GM15510 (cell line): Measurements from ENCODE around the gene DDX49.

ENCODE experiments used
- POLR2A ChIP-seq: IDR thresholded peaks from 3 replicates; pipeline ENCODE4 v1.6.1; 2011; ENCODE audit warnings: borderline replicate concordance; ENCODE audit not compliant: insufficient read length; ENCODE audit errors: extremely low read depth

Gene DDX49

DNA sequence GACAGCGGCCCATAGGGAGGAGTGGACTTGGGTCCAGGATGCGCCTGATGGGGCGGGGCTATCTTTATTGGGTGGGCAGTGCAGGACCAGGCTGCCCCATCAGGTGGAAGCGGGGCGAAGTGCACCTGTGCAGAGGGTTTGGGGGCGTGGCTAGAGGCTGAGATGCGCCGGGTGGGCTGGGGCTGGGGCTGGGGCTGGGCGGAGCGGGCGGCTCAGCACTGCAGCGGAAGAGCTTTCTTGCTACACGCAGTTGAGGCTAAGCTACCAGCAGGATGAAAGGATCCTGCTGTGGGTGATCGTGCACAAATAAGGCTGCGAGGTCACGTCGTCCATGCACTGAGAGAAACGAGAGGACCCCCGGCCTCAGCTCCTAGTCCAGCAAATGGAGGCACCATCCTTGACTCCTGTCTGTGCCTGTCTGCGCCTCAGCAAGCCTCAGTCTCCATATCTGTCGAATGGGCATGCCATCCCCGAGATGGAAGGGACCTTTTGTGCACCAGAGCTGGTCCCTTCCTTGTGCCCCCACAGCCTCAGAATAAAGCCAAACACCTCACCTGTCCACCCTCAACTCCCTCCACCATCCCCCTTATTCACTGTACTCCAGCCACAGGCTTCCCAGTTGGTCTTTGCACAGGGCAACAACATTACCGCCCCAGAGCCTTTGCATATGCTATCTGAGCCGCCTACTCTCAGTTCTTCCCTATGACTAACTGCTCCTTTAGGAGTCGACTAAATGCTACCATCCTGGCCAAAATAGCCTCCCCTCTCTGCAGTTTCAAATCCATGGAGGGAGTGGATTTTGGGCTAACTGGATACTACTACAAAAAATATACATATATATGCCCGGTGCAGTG, 42.5 kb downstream of the DDX49 start:
- no peak for TF ChIP-seq POLR2A

DNA sequence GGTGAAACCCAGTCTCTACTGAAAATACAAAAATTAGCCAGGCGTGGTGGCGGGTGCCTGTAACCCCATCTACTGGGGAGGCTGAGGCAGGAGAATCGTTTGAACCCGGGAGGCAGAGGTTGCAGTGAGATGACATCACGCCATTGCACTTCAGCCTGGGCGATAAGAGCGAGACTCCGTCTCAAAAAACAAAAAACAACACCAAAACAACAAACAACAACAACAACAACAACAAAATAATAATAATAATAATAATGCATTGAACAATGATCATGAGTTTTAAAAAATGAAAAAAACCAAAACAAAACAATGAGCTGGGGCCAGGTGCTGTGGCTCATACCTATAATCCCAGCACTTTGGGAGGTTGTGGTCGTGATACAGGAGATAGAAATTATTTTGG, 44.6 kb downstream of the DDX49 start:
- no peak for TF ChIP-seq POLR2A

DNA sequence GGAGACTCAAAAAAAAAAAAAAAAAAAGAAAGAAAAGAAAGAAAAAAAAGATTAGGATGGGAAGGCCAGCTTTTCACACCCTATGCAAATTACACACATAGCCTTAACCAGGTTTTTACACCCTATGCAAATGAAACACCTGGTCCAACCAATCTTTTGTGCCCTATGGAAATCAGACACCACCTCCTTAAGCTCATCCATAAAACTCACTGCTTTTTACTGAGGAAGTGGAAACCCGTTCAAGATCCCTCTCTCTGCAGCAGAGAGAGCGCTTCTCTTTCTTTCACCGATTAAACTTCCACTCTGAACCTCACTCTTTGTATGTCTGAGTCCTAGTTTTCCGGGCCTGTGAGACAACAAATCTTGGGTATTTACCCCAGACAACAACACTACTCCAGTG, 46.8 kb downstream of the DDX49 start:
- no peak for TF ChIP-seq POLR2A

DNA sequence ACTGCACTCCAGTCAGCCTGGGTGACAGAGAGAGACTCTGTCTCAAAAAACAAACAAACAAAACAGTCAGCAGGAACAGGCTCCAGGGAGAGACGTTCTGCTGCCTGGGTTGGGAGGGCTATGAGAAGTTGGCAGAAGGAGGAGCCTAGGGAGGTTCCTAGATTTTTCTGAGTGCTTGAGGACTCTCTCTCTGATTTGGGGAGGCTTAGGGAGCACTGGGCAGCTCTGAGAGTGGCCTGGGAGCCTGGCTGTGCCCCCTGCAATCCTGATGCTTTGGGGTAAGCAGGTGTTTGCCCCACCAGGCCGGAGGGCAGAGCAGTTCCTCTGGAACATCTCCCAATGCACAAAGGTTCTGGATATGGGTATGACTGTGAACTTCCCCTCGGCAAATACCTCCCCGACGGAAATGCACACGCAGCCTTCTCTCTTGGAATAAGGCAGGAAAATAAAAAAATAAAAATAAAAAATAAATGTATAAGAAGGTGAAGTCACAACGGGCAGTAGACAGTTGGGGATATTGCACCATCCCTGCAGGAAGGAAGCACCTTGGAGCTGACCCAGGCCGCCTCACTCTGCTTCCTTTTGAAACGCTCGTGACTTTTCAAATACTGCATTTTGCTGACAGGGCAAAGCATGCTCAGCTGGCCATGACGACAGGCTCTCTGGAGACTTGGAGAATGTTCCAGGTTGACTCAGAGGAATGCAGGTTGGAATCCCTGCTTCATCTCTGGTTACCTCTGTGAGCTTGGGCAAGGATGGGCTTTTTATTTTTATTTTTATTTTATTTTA, 48.0 kb downstream of the DDX49 start:
- TF ChIP-seq POLR2A: no peak

DNA sequence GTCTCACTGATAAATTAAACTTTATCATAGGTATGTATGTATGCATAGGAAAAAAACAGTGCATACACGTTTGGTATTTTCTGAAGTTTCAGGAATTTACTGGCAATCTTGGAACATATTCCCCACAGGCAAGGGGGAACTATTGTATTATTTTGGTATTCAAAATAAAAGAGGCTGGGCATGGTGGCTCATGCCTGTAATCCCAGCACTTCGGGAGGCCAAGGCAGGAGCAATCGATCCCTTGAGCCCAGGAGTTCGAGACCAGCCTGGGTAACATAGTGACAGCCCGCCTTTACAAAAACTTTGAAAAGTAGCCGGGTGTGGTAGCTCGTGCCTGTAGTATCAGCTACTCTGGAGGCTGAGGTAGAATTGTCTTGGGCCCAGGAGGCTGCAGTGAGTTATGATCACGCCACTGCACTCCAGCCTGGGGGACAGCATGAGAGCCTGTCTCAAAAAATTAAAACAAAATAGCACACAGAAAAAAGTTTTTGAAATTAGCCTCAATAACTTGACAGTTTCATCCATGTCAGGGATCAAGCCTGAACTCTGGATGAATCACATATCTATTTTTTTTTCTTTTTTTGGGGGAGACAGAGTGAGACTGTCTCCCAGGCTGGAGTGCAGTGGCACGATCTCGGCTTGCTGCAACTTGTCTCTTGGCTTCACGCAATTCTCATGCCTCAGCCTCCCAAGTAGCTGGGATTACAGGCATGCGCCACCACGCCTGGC, 50.6 kb downstream of the DDX49 start:
- TF ChIP-seq POLR2A: no peak

DNA sequence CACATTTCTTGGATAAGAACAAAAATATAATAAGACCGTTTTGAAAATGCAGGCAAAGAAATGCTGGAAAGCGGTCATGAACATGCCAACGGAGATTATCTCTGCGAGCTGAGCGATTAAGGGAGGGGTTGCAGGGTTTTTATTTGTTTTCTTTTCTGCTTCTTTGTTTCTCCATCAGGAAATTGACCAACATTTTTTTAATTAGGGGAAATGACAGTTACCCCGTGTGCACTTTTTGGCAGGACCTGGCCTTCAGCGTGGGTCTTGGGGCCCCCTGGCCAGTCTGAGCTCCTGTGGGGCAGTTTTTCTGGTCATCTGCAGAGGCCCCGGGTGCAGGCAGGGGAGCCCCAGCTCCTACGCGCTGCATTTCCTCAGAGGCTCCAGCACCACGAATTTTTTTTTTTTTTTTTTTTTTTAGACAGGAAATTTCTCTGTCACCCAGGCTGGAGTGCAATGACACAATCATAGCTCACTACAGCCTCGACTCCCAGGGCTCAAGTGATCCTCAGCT, 52.8 kb downstream of the DDX49 start:
- TF ChIP-seq POLR2A: no peak

DNA sequence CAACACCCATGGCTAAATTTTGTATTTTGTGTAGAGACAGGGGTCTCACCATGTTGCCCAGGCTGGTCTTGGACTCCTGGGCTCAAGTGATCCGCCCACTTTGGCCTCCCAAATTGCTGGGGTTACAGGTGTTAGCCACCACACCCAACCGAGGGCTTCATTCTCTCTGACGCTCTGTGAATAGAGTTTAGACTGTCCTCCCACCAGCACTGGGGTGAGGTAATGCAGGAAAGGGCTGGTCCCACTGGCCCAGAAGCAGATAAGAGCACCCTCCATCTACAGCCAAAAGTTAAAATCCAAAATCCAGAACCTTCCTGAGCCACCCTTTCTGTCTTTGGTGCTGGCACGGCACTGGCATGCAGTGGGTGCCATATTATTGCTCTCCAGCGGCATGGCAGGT, 53.3 kb downstream of the DDX49 start:
- no peak for TF ChIP-seq POLR2A

DNA sequence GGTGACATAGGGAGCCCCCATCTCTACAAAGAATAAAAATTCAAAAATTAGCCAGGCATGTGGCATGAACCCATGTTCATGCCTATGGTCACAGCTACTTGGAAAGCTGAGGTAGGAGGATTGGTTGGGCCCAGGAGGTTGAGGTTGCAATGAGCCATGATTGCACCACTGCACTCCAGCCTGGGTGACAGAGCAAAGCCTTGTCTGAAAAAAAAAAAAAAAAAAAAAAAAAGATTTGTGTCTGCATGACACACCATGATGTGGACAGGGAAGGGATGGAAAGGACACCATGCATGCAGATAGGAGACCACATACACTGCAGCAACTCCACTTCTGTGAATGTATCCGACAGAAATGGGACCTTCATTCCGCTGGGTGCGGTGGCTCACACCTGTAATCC, 55.5 kb downstream of the DDX49 start:
- TF ChIP-seq POLR2A: no peak

DNA sequence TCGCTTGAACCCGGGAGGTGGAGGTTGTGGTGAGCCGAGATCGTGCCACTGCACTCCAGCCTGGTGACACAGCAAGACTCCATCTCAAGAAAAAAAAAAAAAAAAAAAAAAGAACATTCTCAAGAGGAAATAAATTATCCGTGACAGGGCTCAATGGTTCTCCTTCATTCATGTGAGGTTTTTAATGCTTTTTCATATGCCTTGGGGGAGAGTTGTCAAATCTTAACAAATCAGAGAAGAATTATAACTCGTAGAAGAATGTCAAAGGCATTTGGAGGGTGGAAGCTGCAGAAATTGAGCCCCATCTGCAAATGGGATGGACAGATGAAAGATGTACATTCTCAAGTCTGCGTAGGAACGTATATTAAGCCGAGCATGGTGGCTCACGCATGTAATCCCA, 56.4 kb downstream of the DDX49 start:
- TF ChIP-seq POLR2A: no peak
